ENCODE results near the gene DPPA2.

Gene DPPA2

DNA sequence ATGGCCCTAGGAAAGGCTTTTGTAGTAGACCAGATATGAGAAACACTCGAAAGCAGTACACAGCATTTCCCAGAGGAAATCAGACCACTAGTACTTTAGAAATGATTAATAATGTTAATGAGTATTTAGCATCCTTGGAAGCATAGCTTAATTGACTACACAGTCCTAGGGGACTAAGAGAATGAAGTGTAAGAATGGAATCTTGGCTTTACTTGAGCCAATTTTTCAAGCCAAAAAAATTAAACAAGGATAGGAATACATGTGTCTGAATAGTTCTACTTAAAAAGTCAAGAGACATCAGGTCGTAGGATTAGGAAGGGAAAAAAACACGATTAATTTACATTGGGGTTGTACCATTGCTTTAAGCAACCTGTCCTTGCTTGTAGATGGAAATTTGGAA lies 38.2 kb downstream of the DPPA2 start:
- no peak overlapping the region for H3K4me3 ChIP-seq (ENCODE audit: low read depth, low read length)
- no peak for DNase-seq (ENCODE audit: low read depth, low spot score)
- in situ Hi-C loops (cut with HindIII; ENCODE audit: low sequenced_read_pairs): no loop called here
- TF ChIP-seq, protein P1, sequence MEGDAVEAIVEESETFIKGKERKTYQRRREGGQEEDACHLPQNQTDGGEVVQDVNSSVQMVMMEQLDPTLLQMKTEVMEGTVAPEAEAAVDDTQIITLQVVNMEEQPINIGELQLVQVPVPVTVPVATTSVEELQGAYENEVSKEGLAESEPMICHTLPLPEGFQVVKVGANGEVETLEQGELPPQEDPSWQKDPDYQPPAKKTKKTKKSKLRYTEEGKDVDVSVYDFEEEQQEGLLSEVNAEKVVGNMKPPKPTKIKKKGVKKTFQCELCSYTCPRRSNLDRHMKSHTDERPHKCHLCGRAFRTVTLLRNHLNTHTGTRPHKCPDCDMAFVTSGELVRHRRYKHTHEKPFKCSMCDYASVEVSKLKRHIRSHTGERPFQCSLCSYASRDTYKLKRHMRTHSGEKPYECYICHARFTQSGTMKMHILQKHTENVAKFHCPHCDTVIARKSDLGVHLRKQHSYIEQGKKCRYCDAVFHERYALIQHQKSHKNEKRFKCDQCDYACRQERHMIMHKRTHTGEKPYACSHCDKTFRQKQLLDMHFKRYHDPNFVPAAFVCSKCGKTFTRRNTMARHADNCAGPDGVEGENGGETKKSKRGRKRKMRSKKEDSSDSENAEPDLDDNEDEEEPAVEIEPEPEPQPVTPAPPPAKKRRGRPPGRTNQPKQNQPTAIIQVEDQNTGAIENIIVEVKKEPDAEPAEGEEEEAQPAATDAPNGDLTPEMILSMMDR (IDR thresholded peaks at IDR 0.05; ENCODE audit: low read depth, low read length): no peak

DNA sequence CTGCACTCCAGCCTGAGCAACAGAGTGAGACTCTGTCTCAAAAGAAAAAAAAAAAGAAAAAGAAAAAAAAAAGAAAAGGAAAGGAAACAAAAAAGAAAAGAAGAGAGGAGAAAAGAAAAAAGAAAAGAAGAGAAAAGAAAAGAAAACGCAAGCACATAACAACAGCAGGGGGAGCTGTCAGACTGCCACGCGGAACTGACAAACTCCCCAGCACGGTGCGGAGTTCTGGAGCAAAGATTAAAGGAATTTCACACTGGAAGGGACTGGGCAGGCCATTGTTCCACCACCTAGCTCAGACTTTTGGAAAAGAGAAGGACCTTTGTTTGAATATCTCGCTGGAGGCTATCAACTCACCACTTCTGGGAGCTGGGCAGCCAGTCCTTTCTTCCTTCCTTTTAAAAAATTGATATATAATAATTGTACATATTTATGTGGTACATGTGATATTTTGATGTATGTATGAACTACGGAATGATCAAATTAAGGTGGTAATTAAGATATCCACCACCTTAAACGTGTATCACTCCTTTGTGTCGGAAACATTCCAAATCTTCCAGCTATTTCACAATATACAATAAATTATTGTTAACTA lies 40.5 kb downstream of the DPPA2 start:
- TF ChIP-seq, protein P1 (IDR thresholded peaks at IDR 0.05; ENCODE audit: low read depth, low read length): peak; percentile 78
- DNase-seq (ENCODE audit: low read depth, low spot score): peak; percentile 60
- in situ Hi-C loops (cut with HindIII; ENCODE audit: low sequenced_read_pairs): no loop called here
- H3K4me3 ChIP-seq (ENCODE audit: low read depth, low read length): no peak overlapping the region

DNA sequence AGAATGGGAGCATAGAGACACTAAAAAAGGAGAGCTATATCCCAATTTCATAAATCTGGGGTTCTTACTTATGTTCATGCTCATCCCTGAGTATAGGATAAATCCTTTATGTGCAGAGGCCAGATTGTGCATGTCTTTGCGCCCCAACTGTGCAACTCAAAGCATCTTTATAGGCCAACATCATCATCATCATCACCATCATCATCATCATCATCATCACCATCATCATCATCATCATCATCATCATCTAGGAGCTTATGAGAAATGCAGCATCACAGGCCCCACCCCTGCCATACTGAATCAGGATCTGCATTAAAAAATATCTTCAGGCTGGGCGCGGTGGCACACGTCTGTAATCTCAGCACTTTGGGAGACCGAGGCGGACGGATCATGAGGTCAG lies 45.5 kb downstream of the DPPA2 start:
- DNase-seq (ENCODE audit: low read depth, low spot score): no peak
- H3K4me3 ChIP-seq (ENCODE audit: low read depth, low read length): no peak overlapping the region
- in situ Hi-C loops (cut with HindIII; ENCODE audit: low sequenced_read_pairs): no loop called here
- TF ChIP-seq, protein P1 (IDR thresholded peaks at IDR 0.05; ENCODE audit: low read depth, low read length): no peak

DNA sequence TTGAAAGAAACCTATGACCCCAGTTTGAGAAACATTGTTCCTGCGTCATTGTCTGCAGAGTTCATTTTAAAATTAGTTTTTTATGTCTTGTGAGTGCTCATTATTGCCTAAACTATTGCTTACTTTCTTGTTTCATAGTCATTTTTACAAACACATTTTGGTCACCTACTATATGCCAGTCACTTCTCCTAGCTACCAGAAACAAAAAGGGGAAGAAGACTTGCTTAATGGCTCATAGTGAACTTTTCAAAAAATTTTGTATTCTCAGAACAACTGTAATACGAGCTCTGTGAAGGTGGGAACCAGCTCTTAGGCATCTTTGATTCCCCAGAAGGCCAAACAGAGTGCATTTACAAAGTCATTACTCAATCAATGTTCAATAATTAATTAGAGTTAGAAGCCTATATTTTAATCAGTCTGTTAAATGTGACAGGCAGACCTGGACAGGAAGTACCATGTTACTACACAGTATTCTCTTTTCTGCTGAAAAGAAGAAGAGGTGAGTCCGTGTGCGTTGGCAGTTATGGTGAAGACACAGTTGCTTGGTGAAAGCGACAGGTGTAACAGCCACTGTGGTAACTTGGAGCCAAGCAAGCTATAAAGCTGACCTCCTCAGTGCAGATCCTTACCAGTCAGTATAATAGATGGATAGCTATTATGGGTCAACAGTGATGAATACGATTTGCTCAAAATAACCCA lies 46.6 kb downstream of the DPPA2 start:
- H3K4me3 ChIP-seq (ENCODE audit: low read depth, low read length): no peak overlapping the region
- TF ChIP-seq, protein P1 (IDR thresholded peaks at IDR 0.05; ENCODE audit: low read depth, low read length): no peak
- no peak for DNase-seq (ENCODE audit: low read depth, low spot score)
- in situ Hi-C loops (cut with HindIII; ENCODE audit: low sequenced_read_pairs): no loop called here

DNA sequence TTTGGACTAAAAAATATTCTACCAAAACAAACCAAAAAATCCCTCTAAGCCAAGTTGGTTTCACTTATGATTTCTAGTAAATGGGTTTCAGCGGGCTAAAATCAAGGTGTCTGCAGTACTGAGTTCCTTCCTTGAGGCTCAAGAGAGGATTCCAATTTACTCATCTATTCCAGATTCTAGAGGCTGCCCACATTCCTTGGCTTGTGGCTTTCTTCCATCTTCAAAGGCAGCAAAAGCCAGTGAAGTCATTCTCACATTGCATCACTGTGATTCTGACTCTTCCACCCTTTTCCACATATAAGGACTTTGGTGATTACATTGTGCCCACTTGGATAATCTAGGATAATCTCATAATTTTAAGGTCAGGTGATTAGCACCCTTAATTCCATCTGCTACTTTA lies 48.1 kb downstream of the DPPA2 start:
- TF ChIP-seq, protein P1 (IDR thresholded peaks at IDR 0.05; ENCODE audit: low read depth, low read length): no peak
- H3K4me3 ChIP-seq (ENCODE audit: low read depth, low read length): no peak overlapping the region
- in situ Hi-C loops (cut with HindIII; ENCODE audit: low sequenced_read_pairs): no loop called here
- DNase-seq (ENCODE audit: low read depth, low spot score): peak; percentile 29

DNA sequence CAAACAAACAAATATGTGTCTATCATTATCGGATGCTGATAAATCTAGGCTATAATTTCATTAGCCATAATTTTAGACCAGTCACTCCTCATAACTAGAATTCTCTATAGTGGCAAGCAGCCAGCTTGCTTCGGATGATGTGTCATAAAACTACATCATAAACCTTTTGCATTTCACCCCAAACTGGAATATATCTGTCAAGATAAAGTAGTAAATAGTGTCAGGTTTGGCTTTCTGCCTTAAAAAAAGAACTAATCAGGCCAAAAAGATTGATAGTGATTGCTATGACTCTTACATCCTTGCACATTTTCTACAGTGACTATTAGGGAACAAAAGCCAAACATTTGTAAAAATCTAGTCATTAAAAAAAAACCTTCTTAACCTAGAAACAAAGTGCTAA lies 51.0 kb downstream of the DPPA2 start:
- TF ChIP-seq, protein P1 (IDR thresholded peaks at IDR 0.05; ENCODE audit: low read depth, low read length): no peak
- in situ Hi-C loops (cut with HindIII; ENCODE audit: low sequenced_read_pairs): no loop called here
- H3K4me3 ChIP-seq (ENCODE audit: low read depth, low read length): no peak overlapping the region
- DNase-seq (ENCODE audit: low read depth, low spot score): peak; percentile 10

Data from astrocyte of the spinal cord (primary cell).